Effector memory CD4-positive, alpha-beta T cell (primary cell): Measurements from ENCODE around the gene SUGP2.

ENCODE experiments used
- DNase-seq, 3 donors: peaks; one replicate each; pipeline ENCODE4 v3.0.0-alpha.2; 2020
- H3K27ac ChIP-seq: 2 replicates; pipeline ENCODE4 v1.7.0; 2013; ENCODE audit warnings: mild to moderate bottlenecking, low read length, moderate library complexity; ENCODE audit not compliant: insufficient read depth, poor library complexity, severe bottlenecking
- H3K27me3 ChIP-seq: replicated peaks from 2 replicates; pipeline ENCODE4 v1.7.0; 2013; ENCODE audit warnings: mild to moderate bottlenecking, low read length; ENCODE audit not compliant: insufficient read depth, control insufficient read depth, poor library complexity, severe bottlenecking
- H3K36me3 ChIP-seq: 2 replicates; pipeline ENCODE4 v1.7.0; 2013; ENCODE audit warnings: mild to moderate bottlenecking, low read length, moderate library complexity; ENCODE audit not compliant: control insufficient read depth, insufficient read depth
- H3K4me1 ChIP-seq: 2 replicates; pipeline ENCODE4 v1.7.0; 2013; ENCODE audit warnings: low read length, mild to moderate bottlenecking; ENCODE audit not compliant: control insufficient read depth, insufficient read depth, poor library complexity, severe bottlenecking
- H3K4me3 ChIP-seq: 2 replicates; pipeline ENCODE4 v1.7.0; 2013; ENCODE audit warnings: low read length, low read depth, mild to moderate bottlenecking; ENCODE audit not compliant: insufficient read depth, poor library complexity, severe bottlenecking
- H3K9me3 ChIP-seq: 2 replicates; pipeline ENCODE4 v1.7.0; 2013; ENCODE audit warnings: mild to moderate bottlenecking, low read length, moderate library complexity; ENCODE audit not compliant: control insufficient read depth

The SUGP2 gene

DNA sequence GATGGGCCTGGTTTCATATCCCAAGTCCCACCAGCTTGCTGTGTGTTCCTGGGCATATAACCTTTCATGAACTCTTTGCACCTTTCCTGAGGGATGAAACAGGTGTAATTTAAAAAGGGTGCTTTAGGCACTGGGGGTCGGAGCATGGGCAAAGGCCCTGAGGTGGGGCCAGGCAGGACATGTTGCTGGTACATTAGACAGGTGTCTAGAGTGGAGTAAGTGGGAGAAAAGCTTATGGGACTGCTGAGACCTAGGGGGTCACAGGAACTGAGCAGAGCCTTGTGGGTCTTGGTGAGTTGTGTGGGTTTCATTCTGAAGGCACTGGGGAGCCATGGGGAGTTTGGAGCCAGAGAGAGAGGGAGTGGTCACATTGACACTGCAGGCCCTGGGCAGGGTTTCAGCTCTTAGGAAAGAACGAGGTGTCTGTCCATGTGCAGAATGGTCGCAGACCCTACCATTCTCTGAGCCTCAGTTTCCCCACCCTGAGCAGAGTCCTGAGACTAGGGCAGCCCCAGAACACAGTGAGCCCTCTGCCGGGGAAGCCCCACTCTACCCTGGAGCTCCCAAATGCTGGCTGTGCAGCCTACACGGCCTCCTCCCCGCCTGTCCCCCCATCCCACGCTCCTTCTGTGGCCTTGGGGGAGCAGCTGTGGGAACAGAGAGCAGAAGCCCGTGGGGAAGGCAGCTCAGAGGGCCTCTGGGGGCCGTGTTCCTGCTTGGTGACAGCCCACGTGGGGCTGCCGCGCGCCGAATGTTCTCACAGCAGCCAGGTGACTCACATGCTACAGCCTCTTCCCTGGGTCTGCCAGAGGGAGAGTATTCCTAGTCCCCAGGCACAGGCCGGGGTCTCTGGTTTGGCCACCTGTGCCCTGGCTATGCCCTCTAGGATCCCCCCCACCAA, 85.0 kb downstream of the SUGP2 start:
- Histone ChIP-seq H3K27ac (no peak overlapping the region), H3K27me3 (no peaks in the 10 kb centered on the region), H3K36me3 (no peaks in the 10 kb centered on the region), H3K4me3 (no peak overlapping the region), H3K4me1 (no peaks in the 10 kb centered on the region), H3K9me3 (no peaks in the 10 kb centered on the region)
- DNase-seq: no peak

DNA sequence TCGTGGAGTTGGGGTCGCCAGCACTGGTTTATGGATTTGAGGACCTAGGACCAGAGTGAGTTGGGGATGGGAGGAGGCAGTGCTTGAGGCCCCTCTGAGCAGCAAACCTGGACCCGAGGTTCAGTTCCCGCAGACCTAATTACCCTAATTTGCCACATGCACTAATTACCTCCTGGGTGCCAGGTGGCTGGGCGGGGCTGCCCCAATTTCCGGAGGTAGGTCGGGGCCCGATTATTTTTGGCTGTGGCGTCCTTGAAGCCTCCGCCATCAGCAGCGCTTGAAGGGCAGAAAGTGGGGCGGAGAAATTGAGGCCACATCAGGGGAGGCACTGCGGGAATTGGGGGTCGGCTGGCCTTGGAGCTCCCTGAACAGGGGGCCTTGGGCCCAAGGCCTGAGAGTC, 86.4 kb downstream of the SUGP2 start:
- H3K9me3 ChIP-seq: no peaks in the 10 kb centered on the region
- DNase-seq: no peak
- H3K27me3 ChIP-seq: no peaks in the 10 kb centered on the region
- no peak overlapping the region for H3K27ac ChIP-seq
- no peak overlapping the region for H3K4me3 ChIP-seq
- no peaks in the 10 kb centered on the region for H3K36me3 ChIP-seq
- no peaks in the 10 kb centered on the region for H3K4me1 ChIP-seq

DNA sequence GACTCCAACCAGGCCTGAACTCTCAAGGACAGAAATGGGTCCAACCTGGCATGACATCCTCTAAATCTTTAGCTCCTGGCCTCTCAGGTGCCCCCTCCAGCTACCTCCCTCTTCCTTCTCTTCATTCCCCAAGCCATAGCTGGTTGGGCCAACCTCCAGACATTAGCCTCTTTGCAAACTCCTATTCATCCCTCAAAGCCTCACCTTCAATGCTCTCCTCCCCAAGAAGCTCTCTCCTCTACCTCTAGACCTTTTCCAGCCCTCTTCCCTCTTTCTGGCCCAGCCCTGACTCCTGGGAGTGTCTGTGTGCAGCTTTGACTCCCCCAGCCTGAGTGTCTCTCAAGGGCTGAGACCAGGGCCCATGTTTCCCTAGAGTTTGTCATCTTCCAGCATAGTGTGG, 87.0 kb downstream of the SUGP2 start:
- H3K4me3 ChIP-seq: no peak overlapping the region
- no peaks in the 10 kb centered on the region for H3K4me1 ChIP-seq
- DNase-seq: no peak
- no peaks in the 10 kb centered on the region for H3K36me3 ChIP-seq
- no peak overlapping the region for H3K27ac ChIP-seq
- H3K9me3 ChIP-seq: no peaks in the 10 kb centered on the region
- H3K27me3 ChIP-seq: no peaks in the 10 kb centered on the region

DNA sequence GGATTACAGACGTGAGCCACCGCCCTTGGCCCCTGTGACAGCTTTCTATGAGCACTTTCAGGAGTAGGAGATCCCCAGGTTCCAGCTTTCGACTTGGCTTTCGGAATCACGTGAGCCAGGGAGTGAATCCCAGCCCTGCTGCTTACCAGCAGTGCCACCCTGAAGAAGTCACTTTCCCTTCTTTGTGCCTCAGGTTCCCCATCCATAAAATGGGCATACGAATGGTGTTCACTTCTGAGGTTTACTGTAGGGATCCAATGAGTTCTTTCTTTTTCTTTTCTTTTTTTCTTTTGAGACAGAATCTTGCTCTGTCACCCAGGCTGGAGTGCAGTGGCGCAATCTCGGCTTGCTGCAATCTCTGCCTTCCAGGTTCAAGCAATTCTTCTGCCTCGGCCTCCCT, 88.0 kb downstream of the SUGP2 start:
- Histone ChIP-seq H3K4me1 (peaks cover 5% of the 10 kb centered on the region), H3K27ac (no peak overlapping the region), H3K36me3 (no peaks in the 10 kb centered on the region), H3K4me3 (no peak overlapping the region), H3K9me3 (no peaks in the 10 kb centered on the region), H3K27me3 (peaks cover 6% of the 10 kb centered on the region)
- no peak for DNase-seq

DNA sequence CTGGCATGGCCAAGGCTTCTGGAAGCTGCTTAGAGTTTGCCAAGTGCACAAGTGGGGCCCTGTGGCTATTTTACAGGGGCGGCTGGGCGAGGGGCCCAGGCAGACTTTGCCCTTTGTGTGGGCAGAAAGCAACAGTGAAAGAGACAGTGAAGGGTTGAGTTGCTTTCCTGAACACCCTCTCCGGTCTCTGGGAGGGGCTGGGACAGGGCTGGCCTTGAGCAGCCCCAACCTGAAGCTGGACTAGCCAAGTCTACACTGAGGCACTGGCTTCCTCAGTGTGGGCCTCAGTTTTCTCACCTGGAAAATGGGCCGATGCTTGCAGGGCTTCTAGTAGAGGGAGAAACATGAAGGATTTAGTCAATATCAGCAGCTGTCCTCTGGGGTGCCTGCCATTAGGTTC, 89.9 kb downstream of the SUGP2 start:
- no peak for DNase-seq

DNA sequence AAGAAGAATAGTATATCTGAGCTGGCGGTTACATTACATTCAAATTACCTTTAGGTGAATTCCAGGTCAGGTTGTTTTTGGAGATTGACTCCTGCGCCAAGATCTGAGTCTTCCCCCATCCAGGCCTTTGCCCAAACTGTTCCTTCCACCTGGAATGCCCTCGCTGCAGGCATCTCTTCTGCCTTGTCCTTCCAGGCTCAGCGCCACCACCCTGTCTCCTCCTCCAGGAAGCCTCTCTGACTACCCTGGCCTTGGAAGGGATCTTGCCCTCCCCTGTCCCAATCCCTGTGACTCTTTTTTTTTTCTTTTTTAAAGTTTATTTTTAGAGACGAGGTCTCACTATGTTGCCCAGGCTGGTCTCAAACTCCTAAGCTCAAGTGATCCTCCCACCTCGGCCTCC, 90.6 kb downstream of the SUGP2 start:
- H3K9me3 ChIP-seq: no peaks in the 10 kb centered on the region
- peaks cover 9% of the 10 kb centered on the region for H3K27me3 ChIP-seq
- peaks cover 11% of the 10 kb centered on the region for H3K4me1 ChIP-seq
- DNase-seq: no peak
- no peak overlapping the region for H3K4me3 ChIP-seq
- no peaks in the 10 kb centered on the region for H3K36me3 ChIP-seq
- H3K27ac ChIP-seq: no peak overlapping the region

More for the DNA sequence above, 89.9 kb downstream of the SUGP2 start:
- Histone ChIP-seq H3K27ac (no peak overlapping the region), H3K4me1 (peaks cover 11% of the 10 kb centered on the region), H3K36me3 (no peaks in the 10 kb centered on the region), H3K9me3 (no peaks in the 10 kb centered on the region), H3K4me3 (no peak overlapping the region), H3K27me3 (peaks cover 9% of the 10 kb centered on the region)

DNA sequence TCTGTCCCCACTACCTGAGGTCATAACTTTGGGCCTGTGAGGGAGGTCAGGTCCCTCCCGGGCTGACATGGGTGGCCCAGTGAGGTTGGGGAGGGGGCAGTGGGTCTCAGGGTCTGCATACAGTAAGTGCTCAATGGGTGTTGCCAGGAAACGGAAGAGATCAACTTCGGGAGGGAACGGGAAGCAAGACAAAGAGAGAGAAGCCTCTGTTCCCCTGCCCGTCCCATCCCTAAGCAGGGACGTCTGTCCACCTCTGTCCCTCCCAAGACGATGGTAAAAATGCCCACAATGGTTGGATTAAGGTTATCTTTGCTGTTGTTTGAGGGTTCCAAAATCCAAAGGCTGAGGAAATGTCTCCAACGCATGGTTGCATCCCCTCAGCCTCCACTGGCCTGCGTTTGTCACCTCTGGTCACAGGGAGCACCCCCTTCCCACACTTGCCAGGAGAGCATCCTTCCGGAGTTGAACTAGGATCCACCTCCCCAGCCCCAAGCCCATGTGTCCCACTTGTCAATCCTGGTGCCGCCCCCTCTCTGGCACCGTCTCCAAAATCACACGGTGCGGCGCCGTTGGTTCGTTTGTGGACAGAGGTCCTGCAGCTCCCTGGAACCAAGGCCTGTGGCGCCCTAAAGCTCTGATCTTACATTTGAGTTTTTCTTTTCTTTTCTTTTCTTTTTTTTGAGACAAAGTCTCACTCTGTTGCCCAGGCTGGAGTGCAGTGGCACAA, 91.5 kb downstream of the SUGP2 start:
- H3K27ac ChIP-seq: no peak overlapping the region
- H3K4me3 ChIP-seq: no peak overlapping the region
- H3K27me3 ChIP-seq: peaks cover 9% of the 10 kb centered on the region
- peaks cover 11% of the 10 kb centered on the region for H3K4me1 ChIP-seq
- H3K36me3 ChIP-seq: no peaks in the 10 kb centered on the region
- H3K9me3 ChIP-seq: no peaks in the 10 kb centered on the region
- no peak for DNase-seq
